Neuronal stem cell (in vitro differentiated cells): ENCODE measurements around the gene CD247.

ENCODE experiments used
- DNase-seq: peaks from one replicate; pipeline ENCODE4 v3.0.0-alpha.2; 2013; ENCODE audit warnings: low spot score
- H2AFZ ChIP-seq: one replicate; pipeline ENCODE4 v1.6.1; 2013; ENCODE audit warnings: mild to moderate bottlenecking, low read length, inconsistent platforms
- H2AK5ac ChIP-seq: 2 replicates; pipeline ENCODE4 v1.6.1; 2013; ENCODE audit warnings: low read depth, mild to moderate bottlenecking, inconsistent platforms, low read length, moderate library complexity, mixed read lengths
- H2BK120ac ChIP-seq: 2 replicates; pipeline ENCODE4 v1.6.1; 2013; ENCODE audit warnings: low read depth, mild to moderate bottlenecking, inconsistent platforms, low read length, moderate library complexity, mixed read lengths
- H2BK12ac ChIP-seq: one replicate; pipeline ENCODE4 v1.6.1; 2013; ENCODE audit warnings: low read length, inconsistent platforms
- H2BK15ac ChIP-seq: 2 replicates; pipeline ENCODE4 v1.6.1; 2013; ENCODE audit warnings: mild to moderate bottlenecking, low read length, inconsistent platforms, mixed read lengths
- H2BK5ac ChIP-seq: one replicate; pipeline ENCODE4 v1.6.1; 2013; ENCODE audit warnings: inconsistent platforms, mild to moderate bottlenecking, low read length, moderate library complexity
- H3K14ac ChIP-seq: one replicate; pipeline ENCODE4 v1.6.1; 2013; ENCODE audit warnings: low read length, inconsistent platforms
- H3K18ac ChIP-seq: 2 replicates; pipeline ENCODE4 v1.6.1; 2013; ENCODE audit warnings: low read length, inconsistent platforms
- H3K23ac ChIP-seq: 2 replicates; pipeline ENCODE4 v1.6.1; 2013; ENCODE audit warnings: low read depth, mild to moderate bottlenecking, mixed read lengths, low read length, inconsistent platforms; ENCODE audit not compliant: poor library complexity
- H3K27ac ChIP-seq: replicated peaks from 3 replicates; pipeline ENCODE4 v1.5.1; 2013; ENCODE audit warnings: low read length, inconsistent platforms
- H3K27me3 ChIP-seq, 3 experiments: 2 replicates each; pipeline ENCODE4 v1.6.1; 2013; ENCODE audit warnings: low read length in 3 of 3, mild to moderate bottlenecking in 2 of 3, inconsistent platforms in 1 of 3, low read depth in 1 of 3, mixed read lengths in 1 of 3, moderate library complexity in 1 of 3; ENCODE audit not compliant: control insufficient read depth in 3 of 3, insufficient read depth in 3 of 3
- H3K36me3 ChIP-seq, 2 donors: replicated peaks in 1 of 2; 2 replicates each; pipeline ENCODE4 v1.6.1; 2013; ENCODE audit warnings: low read length in 2 of 2; ENCODE audit not compliant: control insufficient read depth in 2 of 2, insufficient read depth in 2 of 2
- H3K4ac ChIP-seq: 2 replicates; pipeline ENCODE4 v1.6.1; 2013; ENCODE audit warnings: inconsistent platforms, mild to moderate bottlenecking, low read length, moderate library complexity
- H3K4me1 ChIP-seq, 2 donors: 1 replicate in 1 of 2; 2 replicates in 1 of 2; pipeline ENCODE4 v1.6.1; 2013; ENCODE audit warnings: low read length in 2 of 2, low read depth in 1 of 2; ENCODE audit not compliant: control insufficient read depth in 2 of 2, insufficient read depth in 1 of 2
- H3K4me2 ChIP-seq: one replicate; pipeline ENCODE4 v1.6.1; 2013; ENCODE audit warnings: mild to moderate bottlenecking, low read length, inconsistent platforms; ENCODE audit not compliant: insufficient read depth, poor library complexity, severe bottlenecking
- H3K4me3 ChIP-seq, 2 donors: 2 replicates each; pipeline ENCODE4 v1.5.1; 2013; ENCODE audit warnings: low read length in 2 of 2, mild to moderate bottlenecking in 2 of 2, inconsistent platforms in 1 of 2, moderate library complexity in 1 of 2
- H3K79me1 ChIP-seq: one replicate; pipeline ENCODE4 v1.6.1; 2013; ENCODE audit warnings: low read depth, mild to moderate bottlenecking, inconsistent platforms, low read length, moderate library complexity
- H3K9ac ChIP-seq: one replicate; pipeline ENCODE4 v1.6.1; 2013; ENCODE audit warnings: mild to moderate bottlenecking, low read depth, low read length, inconsistent platforms; ENCODE audit not compliant: poor library complexity
- H3K9me3 ChIP-seq, 2 donors: replicated peaks in 1 of 2; 2 replicates each; pipeline versions ENCODE3 to v1.6.1; 2013; ENCODE audit warnings: low read length in 2 of 2, mild to moderate bottlenecking in 2 of 2, inconsistent platforms in 1 of 2, low read depth in 1 of 2, mixed read lengths in 1 of 2, moderate library complexity in 1 of 2; ENCODE audit not compliant: control insufficient read depth in 2 of 2, insufficient read depth in 1 of 2
- H4K8ac ChIP-seq: one replicate; pipeline ENCODE4 v1.6.1; 2013; ENCODE audit warnings: low read depth, mild to moderate bottlenecking, inconsistent platforms, low read length, moderate library complexity
- H4K91ac ChIP-seq: one replicate; pipeline ENCODE4 v1.6.1; 2013; ENCODE audit warnings: low read length, low read depth, mild to moderate bottlenecking, inconsistent platforms; ENCODE audit not compliant: poor library complexity
- WGBS, 2 donors: extraction: QIAGEN DNeasy Blood & Tissue Kit; methylation state at CpG; one replicate each; pipeline ENCODE4 v1.1.7; 2013; ENCODE audit warnings: missing lambda C conversion rate in 2 of 2, mixed read lengths in 1 of 2; ENCODE audit not compliant: insufficient read length in 2 of 2, insufficient replicate concordance in 1 of 2; ENCODE audit errors: extremely low coverage in 2 of 2; 5-methylcytosine and 5-hydroxymethylcytosine counted together

CD247 gene

DNA sequence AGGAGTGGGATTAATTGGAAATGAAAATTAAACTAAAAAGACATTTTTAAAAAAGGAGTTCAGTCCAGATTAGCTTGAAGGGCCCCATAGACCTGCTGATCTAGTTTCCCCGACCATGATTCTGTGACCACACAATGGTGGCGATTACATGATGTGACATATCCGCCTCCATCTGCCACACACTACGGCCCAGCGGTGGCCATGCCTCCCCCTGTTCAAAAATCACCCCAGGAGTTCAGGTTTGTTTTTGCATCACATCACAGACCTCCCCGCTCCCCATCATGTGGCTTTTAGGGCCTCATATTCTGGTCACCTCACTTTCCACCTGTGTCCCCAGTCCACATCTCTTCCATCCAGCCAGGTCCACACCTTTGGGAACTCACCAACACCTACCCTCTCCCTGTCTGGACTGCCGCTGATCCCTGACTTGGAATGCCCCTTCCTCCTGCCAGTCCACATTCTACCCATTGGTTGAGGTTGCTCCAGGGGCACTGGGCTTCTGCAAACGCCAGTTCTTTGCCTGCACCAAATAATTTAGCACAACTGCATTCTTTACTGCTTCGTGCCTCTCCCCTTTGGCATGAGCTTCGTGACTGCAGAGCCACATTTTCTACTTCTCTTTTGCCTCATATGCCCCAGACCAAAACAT, 38.9 kb downstream of the CD247 start:
- H2AFZ ChIP-seq, result no peak overlapping the region
- H3K36me3 ChIP-seq, result no peaks in the 10 kb centered on the region
- no peaks in the 10 kb centered on the region for H3K79me1 ChIP-seq
- H3K9ac ChIP-seq, result no peak overlapping the region
- no CpG with 5 or more reads among the region's 10 CpGs for WGBS, 2 donors
- H3K27me3 ChIP-seq, result no peaks in the 10 kb centered on the region
- H3K4me3 ChIP-seq, result no peak overlapping the region
- H3K14ac ChIP-seq, result no peak overlapping the region
- no peak overlapping the region for H3K4ac ChIP-seq
- H2BK5ac ChIP-seq, result no peak overlapping the region
- H3K9me3 ChIP-seq, result peaks cover 0 to 6% of the 10 kb centered on the region in 2 donors
- H4K8ac ChIP-seq, result no peak overlapping the region
- no peak overlapping the region for H3K18ac ChIP-seq
- H3K27ac ChIP-seq, result no peak overlapping the region
- no peak for DNase-seq
- H3K23ac ChIP-seq, result no peak overlapping the region
- H3K4me2 ChIP-seq, result no peak overlapping the region
- no peak overlapping the region for H2AK5ac ChIP-seq
- H2BK15ac ChIP-seq, result no peak overlapping the region
- peaks cover 3 to 4% of the 10 kb centered on the region in 2 donors for H3K4me1 ChIP-seq
- no peak overlapping the region for H4K91ac ChIP-seq
- no peak overlapping the region for H2BK120ac ChIP-seq
- no peak overlapping the region for H2BK12ac ChIP-seq

- no CpG with 5 or more reads among the region's 5 CpGs for WGBS, 2 donors
- Histone ChIP-seq H2AK5ac (peak overlapping the region; percentile 47), H4K91ac (no peak overlapping the region), H3K4me2 (no peak overlapping the region), H3K4ac (no peak overlapping the region), H3K14ac (peak overlapping the region; percentile 76), H2BK5ac (no peak overlapping the region), H2BK15ac (no peak overlapping the region), H2BK12ac (no peak overlapping the region), H4K8ac (no peak overlapping the region), H3K4me3 (no peak overlapping the region), H3K27ac (no peak overlapping the region), H3K36me3 (no peaks in the 10 kb centered on the region), H3K9ac (no peak overlapping the region), H3K9me3 (peaks cover 0 to 6% of the 10 kb centered on the region in 2 donors), H2BK120ac (no peak overlapping the region), H3K18ac (peak overlapping the region; percentile 31), H2AFZ (peak overlapping the region; percentile 64), H3K79me1 (no peaks in the 10 kb centered on the region), H3K23ac (no peak overlapping the region), H3K27me3 (no peaks in the 10 kb centered on the region), H3K4me1 (peaks cover 15 to 17% of the 10 kb centered on the region in 2 donors)
- DNase-seq, result no peak
Observed at GRCh38 chr1:167477986-167478385, 40.3 kb downstream of the CD247 start.

GRCh38 chr1:167476061-167476460, 42.3 kb downstream of the CD247 start:
- no peak overlapping the region for H3K14ac ChIP-seq
- H2BK5ac ChIP-seq, result no peak overlapping the region
- H2AFZ ChIP-seq, result no peak overlapping the region
- no peak overlapping the region for H4K8ac ChIP-seq
- no peak overlapping the region for H2BK12ac ChIP-seq
- H3K27me3 ChIP-seq, result no peaks in the 10 kb centered on the region
- peaks cover 19 to 28% of the 10 kb centered on the region in 2 donors for H3K4me1 ChIP-seq
- no peaks in the 10 kb centered on the region for H3K79me1 ChIP-seq
- no peaks in the 10 kb centered on the region for H3K36me3 ChIP-seq
- no peak overlapping the region for H2BK15ac ChIP-seq
- H3K4me2 ChIP-seq, result no peak overlapping the region
- no peak overlapping the region for H3K23ac ChIP-seq
- H3K4ac ChIP-seq, result no peak overlapping the region
- H4K91ac ChIP-seq, result no peak overlapping the region
- H3K9ac ChIP-seq, result no peak overlapping the region
- H3K27ac ChIP-seq, result no peak overlapping the region
- no peak overlapping the region for H2AK5ac ChIP-seq
- H3K4me3 ChIP-seq, result no peak overlapping the region
- no peak overlapping the region for H3K18ac ChIP-seq
- DNase-seq, result no peak
- H3K9me3 ChIP-seq, result peaks cover 0 to 3% of the 10 kb centered on the region in 2 donors
- no peak overlapping the region for H2BK120ac ChIP-seq
- no CpG with 5 or more reads among the region's 2 CpGs for WGBS, 2 donors

DNA sequence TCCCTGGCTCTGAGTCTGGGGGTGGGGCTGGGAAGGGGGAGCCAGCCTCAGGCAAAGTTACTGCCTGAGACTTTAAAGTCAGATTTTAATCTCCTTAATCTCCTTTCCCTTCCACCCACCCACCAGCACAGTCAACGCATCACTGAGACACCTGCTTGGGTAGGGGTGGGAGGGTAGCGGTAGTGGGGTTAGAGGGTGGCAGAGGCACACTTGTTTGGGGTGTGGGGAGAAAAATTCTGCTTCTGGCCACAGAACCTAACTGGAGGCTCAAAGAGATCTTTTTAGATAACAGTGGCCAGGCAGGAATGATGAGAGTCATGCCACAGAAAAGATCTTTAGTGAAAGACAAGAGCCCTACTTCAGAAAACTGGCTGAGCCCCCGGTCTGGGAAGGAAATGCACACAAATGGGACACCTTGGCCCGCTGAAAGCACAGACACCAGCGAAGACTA, 44.1 kb downstream of the CD247 start:
- peaks cover 19 to 28% of the 10 kb centered on the region in 2 donors for H3K4me1 ChIP-seq
- no peak overlapping the region for H2BK120ac ChIP-seq
- H2AFZ ChIP-seq, result peak overlapping the region; percentile 57
- H3K27ac ChIP-seq, result no peak overlapping the region
- no peak overlapping the region for H3K4me3 ChIP-seq
- H3K4me2 ChIP-seq, result no peak overlapping the region
- no peak overlapping the region for H4K8ac ChIP-seq
- H3K14ac ChIP-seq, result no peak overlapping the region
- no peaks in the 10 kb centered on the region for H3K27me3 ChIP-seq
- no peaks in the 10 kb centered on the region for H3K79me1 ChIP-seq
- no peak for DNase-seq
- no peaks in the 10 kb centered on the region for H3K36me3 ChIP-seq
- H2AK5ac ChIP-seq, result no peak overlapping the region
- no peak overlapping the region for H4K91ac ChIP-seq
- no peak overlapping the region for H2BK15ac ChIP-seq
- no peak overlapping the region for H2BK5ac ChIP-seq
- no peak overlapping the region for H3K18ac ChIP-seq
- H3K4ac ChIP-seq, result no peak overlapping the region
- H3K9me3 ChIP-seq, result peaks cover 0 to 2% of the 10 kb centered on the region in 2 donors
- H3K23ac ChIP-seq, result no peak overlapping the region
- H3K9ac ChIP-seq, result no peak overlapping the region
- no peak overlapping the region for H2BK12ac ChIP-seq
- WGBS, 2 donors, result no CpG with 5 or more reads among the region's 5 CpGs
